Mucosa of rectum (tissue), 2 donors: ENCODE measurements around the gene KIAA0513.

Experiments used
- H3K27ac ChIP-seq, 2 donors: one replicate each; pipeline ENCODE4 v1.7.0; 2013; ENCODE audit warnings: inconsistent platforms in 2 of 2, low read depth in 2 of 2, low read length in 2 of 2
- H3K27me3 ChIP-seq, 2 donors: one replicate each; pipeline ENCODE4 v1.7.0; 2013; ENCODE audit warnings: low read length in 2 of 2; ENCODE audit not compliant: control insufficient read depth in 2 of 2, insufficient read depth in 2 of 2
- H3K36me3 ChIP-seq, 2 donors: one replicate each; pipeline ENCODE4 v1.7.0; 2013; ENCODE audit warnings: low read length in 2 of 2; ENCODE audit not compliant: control insufficient read depth in 2 of 2, insufficient read depth in 2 of 2
- H3K4me1 ChIP-seq, 2 donors: one replicate each; pipeline ENCODE4 v1.7.0; 2013; ENCODE audit warnings: low read length in 2 of 2, mild to moderate bottlenecking in 1 of 2; ENCODE audit not compliant: control insufficient read depth in 2 of 2, insufficient read depth in 2 of 2
- H3K4me3 ChIP-seq, 2 donors: one replicate each; pipeline ENCODE4 v1.7.0; 2013; ENCODE audit warnings: low read length in 2 of 2
- H3K9ac ChIP-seq, 2 donors: one replicate each; pipeline ENCODE4 v1.7.0; 2013; ENCODE audit warnings: low read length in 2 of 2, low read depth in 1 of 2, mild to moderate bottlenecking in 1 of 2
- H3K9me3 ChIP-seq, 2 donors: one replicate each; pipeline ENCODE4 v1.7.0; 2013; ENCODE audit warnings: low read length in 2 of 2; ENCODE audit not compliant: control insufficient read depth in 2 of 2
- donor health status: healthy.
- donor health status: Normal muscosa, but diverticular disease.

The KIAA0513 gene

DNA sequence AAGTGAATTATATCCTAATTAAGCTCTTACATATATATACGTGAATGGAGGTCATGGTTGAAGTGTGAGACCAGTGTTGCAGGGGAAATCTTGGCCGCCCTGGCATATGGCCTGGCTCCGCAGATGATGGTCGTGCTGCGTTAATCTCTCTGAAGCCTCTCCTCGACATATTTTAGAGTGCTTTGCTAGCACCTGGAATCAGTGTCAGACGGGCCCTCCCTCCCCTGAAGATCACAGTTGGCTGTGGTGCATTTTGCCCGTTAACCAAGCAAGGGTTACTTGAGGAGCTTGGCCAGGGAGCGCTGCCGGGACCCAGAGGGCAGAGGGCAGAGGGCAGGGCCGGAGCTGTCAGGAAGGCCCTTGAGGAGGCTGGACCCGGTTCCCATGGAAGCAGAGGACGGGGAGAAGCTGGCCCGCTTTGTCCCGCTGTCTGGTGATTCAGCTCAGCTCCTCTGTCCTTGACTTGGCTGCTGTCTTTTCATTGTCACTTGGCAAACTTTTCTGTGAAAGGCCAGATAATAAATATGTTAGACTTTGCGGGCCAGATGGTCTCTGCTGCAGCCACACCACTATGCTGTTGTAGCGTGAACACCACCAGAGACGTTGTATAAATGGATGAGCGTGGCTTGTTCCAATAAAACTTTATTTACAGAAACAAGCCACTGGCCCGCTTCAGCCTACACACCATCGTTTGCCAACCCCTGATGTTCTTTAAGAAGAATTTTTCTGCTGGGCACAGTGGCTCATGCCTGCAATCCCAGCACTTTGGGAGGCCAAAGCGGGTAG, 52.4 kb downstream of the KIAA0513 start:
- H3K4me1 ChIP-seq: no peaks in the 10 kb centered on the region
- peaks cover 34 to 36% of the 10 kb centered on the region in 2 donors for H3K36me3 ChIP-seq
- no peaks in the 10 kb centered on the region for H3K27me3 ChIP-seq
- H3K9me3 ChIP-seq: no peaks in the 10 kb centered on the region
- H3K9ac ChIP-seq: no peak overlapping the region
- H3K4me3 ChIP-seq: no peak overlapping the region
- H3K27ac ChIP-seq: no peak overlapping the region

DNA sequence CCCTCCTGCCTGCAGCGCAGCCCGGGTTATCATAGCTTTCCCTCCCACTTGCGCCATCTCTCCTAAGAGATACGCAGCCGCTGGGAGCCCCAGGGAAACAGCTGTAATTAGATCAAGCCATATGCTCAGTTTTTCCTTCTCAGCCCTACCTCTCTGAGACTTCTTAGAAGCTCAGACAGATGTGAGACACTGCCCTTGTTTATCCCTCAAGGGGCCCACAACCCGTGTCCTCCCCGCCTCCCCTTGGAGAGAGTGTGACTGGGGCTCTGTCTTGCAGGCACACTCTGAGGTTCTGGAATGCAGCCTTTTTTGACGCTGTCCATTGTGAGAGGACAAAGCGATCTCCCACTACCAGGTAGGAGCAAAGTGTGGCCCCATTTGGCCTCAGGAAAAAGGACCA, 53.4 kb downstream of the KIAA0513 start:
- Histone ChIP-seq H3K27ac (no peak overlapping the region), H3K4me1 (no peaks in the 10 kb centered on the region), H3K9me3 (no peaks in the 10 kb centered on the region), H3K36me3 (peaks cover 27 to 30% of the 10 kb centered on the region in 2 donors), H3K27me3 (no peaks in the 10 kb centered on the region), H3K4me3 (no peak overlapping the region), H3K9ac (no peak overlapping the region)

DNA sequence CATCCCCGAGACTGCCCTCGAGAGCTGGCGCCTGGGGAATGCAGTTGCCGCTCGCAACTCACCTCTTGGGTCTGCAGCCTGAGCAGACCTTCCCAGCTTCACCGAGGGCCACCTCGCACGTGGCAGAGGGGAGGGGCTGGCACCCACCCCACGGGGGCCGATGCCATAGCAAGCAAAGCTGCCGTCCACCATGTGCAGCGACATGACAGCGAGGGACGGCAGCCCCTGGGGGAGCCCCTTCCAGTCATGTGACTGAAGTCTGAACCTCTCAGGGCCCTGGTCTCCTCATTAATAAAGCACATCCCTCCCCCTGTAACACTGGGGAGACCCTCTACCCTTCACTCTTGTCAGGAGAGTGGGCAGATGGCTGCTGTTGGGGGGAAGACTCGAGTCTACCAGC, 54.2 kb downstream of the KIAA0513 start:
- Histone ChIP-seq H3K4me3 (no peak overlapping the region), H3K27me3 (no peaks in the 10 kb centered on the region), H3K9me3 (no peaks in the 10 kb centered on the region), H3K4me1 (peaks cover under 1 to 6% of the 10 kb centered on the region in 2 donors), H3K9ac (no peak overlapping the region), H3K36me3 (peaks cover 25 to 26% of the 10 kb centered on the region in 2 donors), H3K27ac (no peak overlapping the region)

DNA sequence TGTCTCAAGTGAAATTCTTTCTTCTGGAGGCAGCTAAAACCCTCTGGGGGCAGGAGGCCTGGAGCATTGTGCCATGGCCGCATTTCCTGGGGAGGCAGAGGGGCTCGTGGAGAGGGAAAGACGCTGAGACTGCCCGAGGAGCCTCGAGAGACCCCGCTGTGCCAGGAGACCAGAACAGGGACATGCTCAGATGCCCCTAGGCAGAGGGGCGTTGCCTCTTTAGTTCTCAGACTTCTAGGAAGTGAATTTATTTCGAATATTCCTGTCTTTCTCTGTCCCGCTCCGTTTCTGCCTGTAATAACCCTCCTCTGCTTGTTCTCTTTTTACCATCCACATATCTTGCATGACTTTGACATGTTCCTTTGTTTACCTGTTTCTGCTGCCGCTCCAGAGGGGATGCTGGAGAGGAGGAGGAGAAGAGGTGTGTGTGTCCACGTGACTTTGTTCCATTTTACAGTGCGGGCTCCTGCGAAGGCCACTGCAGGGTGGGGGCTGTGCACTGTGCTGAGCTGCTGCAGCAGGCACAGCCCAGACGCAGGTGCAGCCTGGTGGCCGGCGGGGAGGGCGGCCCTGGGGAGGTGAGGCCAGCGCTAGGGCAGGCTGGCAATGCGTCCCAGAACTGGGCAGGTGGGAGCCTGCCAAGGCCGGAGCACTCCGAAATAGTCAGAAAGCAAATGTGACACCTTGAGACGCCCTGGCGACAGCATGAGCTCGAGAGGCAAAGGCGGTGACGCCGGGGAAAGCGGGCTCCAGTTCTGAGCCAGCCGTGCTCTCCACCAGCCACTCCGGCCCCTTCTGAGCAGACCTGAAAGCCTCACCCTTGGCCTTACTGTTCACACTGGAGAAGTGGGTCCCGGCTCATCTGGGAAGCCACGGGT, 54.8 kb downstream of the KIAA0513 start:
- H3K27ac ChIP-seq: no peak overlapping the region
- H3K4me3 ChIP-seq: no peak overlapping the region
- H3K9me3 ChIP-seq: no peaks in the 10 kb centered on the region
- no peak overlapping the region for H3K9ac ChIP-seq
- peaks cover 7 to 10% of the 10 kb centered on the region in 2 donors for H3K4me1 ChIP-seq
- no peaks in the 10 kb centered on the region for H3K27me3 ChIP-seq
- H3K36me3 ChIP-seq: peaks cover 25 to 26% of the 10 kb centered on the region in 2 donors

DNA sequence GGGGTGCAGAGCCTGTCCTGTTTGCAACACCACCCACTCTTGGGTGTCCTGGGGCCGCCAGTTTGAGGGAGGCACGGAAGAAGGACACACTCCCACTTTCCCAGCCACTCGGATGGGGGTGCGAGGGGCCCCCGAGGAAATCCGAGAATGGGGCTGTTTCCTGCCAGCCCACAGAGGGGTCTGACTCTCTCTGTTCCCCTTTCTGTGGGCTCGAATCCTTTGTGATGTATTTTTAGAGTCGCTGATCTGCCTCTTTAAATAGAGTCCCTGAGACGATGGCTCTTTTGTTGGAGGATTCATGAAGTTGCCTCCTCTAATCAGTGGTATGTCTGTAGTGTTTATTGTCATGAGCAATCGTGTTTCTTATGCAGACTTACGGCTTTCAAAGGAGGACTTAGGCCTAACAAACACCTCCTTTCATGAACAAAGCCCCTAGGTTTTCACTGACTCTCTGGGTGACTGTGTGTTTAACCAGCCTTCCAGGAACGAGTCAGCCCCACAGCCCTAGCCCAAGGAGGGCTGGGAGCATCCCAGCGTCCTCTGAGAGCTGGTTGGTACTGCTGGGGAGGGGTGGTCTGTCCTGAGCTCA, 55.5 kb downstream of the KIAA0513 start:
- H3K36me3 ChIP-seq: peaks cover 19 to 26% of the 10 kb centered on the region in 2 donors
- H3K9me3 ChIP-seq: no peaks in the 10 kb centered on the region
- no peak overlapping the region for H3K4me3 ChIP-seq
- peaks cover 7 to 10% of the 10 kb centered on the region in 2 donors for H3K4me1 ChIP-seq
- H3K9ac ChIP-seq: no peak overlapping the region
- no peaks in the 10 kb centered on the region for H3K27me3 ChIP-seq
- no peak overlapping the region for H3K27ac ChIP-seq

DNA sequence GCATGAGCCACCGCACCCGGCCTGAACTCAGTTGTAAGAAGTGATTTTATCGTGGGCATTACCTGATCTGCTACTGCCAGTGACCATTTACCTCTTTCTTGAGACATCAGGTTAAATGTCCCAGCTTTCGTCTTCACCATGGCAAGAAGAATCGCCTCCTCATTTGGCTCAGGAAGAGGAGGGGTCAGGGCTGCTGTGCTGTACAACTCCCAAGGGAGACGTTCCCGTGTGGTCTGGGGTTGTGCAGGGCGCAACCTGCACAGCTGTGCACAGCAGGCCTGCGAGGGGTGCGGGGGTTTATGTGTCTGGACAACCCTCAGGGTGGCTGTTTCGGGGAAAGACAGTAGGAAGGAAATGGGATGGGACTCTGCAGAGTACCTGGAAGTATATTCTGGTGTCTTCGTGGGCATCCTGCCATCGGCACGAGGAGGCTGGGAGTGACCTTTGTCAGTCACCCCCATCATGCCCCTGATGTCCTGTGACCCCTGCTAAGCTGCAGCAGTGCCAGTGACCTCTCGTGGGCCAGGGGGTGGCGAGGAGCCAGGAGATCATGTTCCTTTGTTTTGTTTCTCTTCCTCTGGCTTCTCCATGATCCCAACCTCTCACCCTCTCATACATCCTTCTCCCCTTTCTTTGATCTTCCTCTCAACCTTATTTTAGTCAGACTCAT, 57.4 kb downstream of the KIAA0513 start:
- Histone ChIP-seq H3K4me3 (no peak overlapping the region), H3K4me1 (peaks cover 7 to 10% of the 10 kb centered on the region in 2 donors), H3K9ac (no peak overlapping the region), H3K27me3 (no peaks in the 10 kb centered on the region), H3K36me3 (peaks cover 14 to 21% of the 10 kb centered on the region in 2 donors), H3K9me3 (no peaks in the 10 kb centered on the region), H3K27ac (no peak overlapping the region)

DNA sequence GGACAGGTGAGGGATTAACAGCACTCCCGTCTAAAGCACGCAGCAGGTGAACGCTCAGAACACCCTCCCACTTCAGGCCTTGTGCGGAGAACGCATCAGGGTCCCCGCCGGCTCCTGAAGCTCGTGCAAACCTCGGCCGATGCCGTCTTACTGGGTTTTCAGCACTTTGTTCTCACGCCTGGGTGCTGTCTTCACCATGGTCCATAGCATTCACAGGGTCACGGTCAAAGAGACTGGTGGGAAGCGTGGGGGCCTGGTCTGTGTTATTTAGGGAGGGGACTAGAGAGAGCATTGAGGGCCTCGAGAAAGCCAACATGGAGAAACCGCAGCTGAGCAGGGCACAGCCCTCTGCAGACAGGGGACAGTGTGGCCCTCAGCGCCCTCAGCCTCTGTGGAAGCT, 58.1 kb downstream of the KIAA0513 start:
- Histone ChIP-seq H3K4me3 (no peak overlapping the region), H3K9me3 (no peaks in the 10 kb centered on the region), H3K27me3 (no peaks in the 10 kb centered on the region), H3K9ac (no peak overlapping the region), H3K36me3 (peaks cover 14 to 21% of the 10 kb centered on the region in 2 donors), H3K4me1 (peaks cover 10 to 12% of the 10 kb centered on the region in 2 donors), H3K27ac (no peak overlapping the region)

DNA sequence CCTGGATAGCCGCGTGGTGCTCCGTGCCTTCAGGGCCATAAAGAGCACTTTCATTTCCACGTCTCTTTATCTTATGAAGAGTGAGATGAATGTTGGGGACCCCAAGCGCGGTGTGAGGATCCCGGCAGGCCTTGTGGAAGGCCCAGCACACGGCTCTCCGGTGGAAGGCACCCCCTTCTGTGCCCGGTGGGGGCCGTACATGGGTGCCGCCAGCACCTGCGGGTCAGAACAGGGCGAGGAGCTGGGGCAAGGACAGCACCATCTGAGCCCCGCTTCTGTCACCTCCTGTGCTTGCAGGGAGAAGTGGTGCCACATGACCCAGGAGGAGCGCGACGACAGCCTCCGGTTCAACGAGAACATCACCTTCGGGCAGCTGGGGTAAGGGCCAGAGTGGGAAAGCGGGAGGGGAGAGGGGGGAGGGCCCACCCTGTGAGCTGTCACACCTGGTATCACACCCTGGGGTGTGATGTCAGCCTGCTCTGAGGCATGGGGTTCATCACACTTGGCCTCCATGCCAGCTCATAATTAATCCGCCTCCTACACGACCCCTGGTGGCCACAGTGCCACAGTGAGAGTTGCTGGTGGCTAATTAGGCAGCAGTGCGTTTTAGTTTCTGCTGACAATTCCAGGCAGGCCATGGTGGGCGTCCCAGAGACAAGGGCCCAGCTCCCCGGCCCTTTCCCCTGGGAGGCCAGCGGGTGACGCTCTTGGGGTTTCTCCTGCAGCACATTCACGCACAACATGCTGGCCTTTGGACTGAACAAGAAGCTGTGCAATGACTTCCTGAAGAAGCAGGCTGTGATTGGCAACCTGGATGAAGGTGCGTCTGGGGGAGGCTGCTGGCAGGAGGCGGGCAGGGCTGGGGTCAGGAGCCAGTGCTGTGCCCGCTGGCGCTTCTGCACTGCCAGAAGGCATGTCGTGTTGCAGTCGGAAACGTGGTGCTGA, 59.0 kb downstream of the KIAA0513 start:
- Histone ChIP-seq H3K9ac (peak overlapping the region in 1 of 2 donors; percentile 52), H3K4me3 (no peak overlapping the region), H3K27me3 (no peaks in the 10 kb centered on the region), H3K36me3 (peaks cover 11 to 17% of the 10 kb centered on the region in 2 donors), H3K9me3 (no peaks in the 10 kb centered on the region), H3K27ac (peak overlapping the region; percentile 64 to 67), H3K4me1 (peaks cover 14 to 16% of the 10 kb centered on the region in 2 donors)
